WTC11 (cell line): ENCODE results near the gene SH3TC2. TPM values are rescaled to one million over a fixed set of nuclear protein-coding genes. Genes with fewer than 3 reads are reported as not detected.

ENCODE experiments used
- ATAC-seq: fragments of 200-7000 bp; cut with Tn5 transposase; 2 replicates; pipeline ENCODE4 v1.10.0; 2021; ENCODE audit warnings: mild to moderate bottlenecking, moderate library complexity
- CTCF ChIA-PET: fragments of 300-600 bp; sonication (Branson Sonifier 250); formaldehyde crosslinking; loops from one replicate; lab custom pipeline; 2021; ENCODE audit warnings: antibody characterized with exemption; lab: Charles Lee
- POLR2A ChIA-PET: fragments of 350-600 bp; sonication (Branson Sonifier 250); formaldehyde crosslinking; loops from one replicate; lab custom pipeline; 2021; ENCODE audit warnings: antibody characterized with exemption; lab: Charles Lee
- DNase-seq: peaks from one replicate; pipeline ENCODE4 v3.0.0; 2021; ENCODE audit warnings: low spot score
- H3K27ac Mint-ChIP-seq: 2 replicates; pipeline ENCODE4 v1.8.0; 2021; ENCODE audit warnings: mixed read lengths
- H3K27me3 Mint-ChIP-seq: 2 replicates; pipeline ENCODE4 v1.8.0; 2021; ENCODE audit warnings: low read depth, mild to moderate bottlenecking, moderate library complexity, mixed read lengths
- H3K36me3 Mint-ChIP-seq: 2 replicates; pipeline ENCODE4 v1.8.0; 2021; ENCODE audit warnings: mixed read lengths
- H3K4me1 Mint-ChIP-seq: 2 replicates; pipeline ENCODE4 v1.8.0; 2022; ENCODE audit warnings: mixed read lengths
- H3K4me3 Mint-ChIP-seq: 2 replicates; pipeline ENCODE4 v1.8.0; 2021; ENCODE audit warnings: mild to moderate bottlenecking, moderate library complexity, mixed read lengths
- H3K9me3 Mint-ChIP-seq: 2 replicates; pipeline ENCODE4 v1.8.0; 2021; ENCODE audit warnings: mixed read lengths
- ATF2 ChIP-seq: sonication (generic); formaldehyde crosslinking; IDR thresholded peaks from 2 replicates; pipeline ENCODE4 v1.8.1; 2022; ENCODE audit warnings: low read depth, missing genetic modification reagents, borderline replicate concordance
- CREM ChIP-seq: sonication (generic); formaldehyde crosslinking; IDR thresholded peaks from 2 replicates; pipeline ENCODE4 v1.8.1; 2022; ENCODE audit warnings: mild to moderate bottlenecking, missing genetic modification reagents, moderate library complexity
- E2F1 ChIP-seq: sonication (generic); formaldehyde crosslinking; IDR thresholded peaks from 2 replicates; pipeline ENCODE4 v1.8.0; 2022; ENCODE audit warnings: mild to moderate bottlenecking, missing genetic modification reagents
- E2F4 ChIP-seq: sonication (generic); formaldehyde crosslinking; IDR thresholded peaks from 2 replicates; pipeline ENCODE4 v1.8.1; 2022; ENCODE audit warnings: low read depth, mild to moderate bottlenecking, moderate library complexity, missing genetic modification reagents, borderline replicate concordance
- FOXK1 ChIP-seq: sonication (generic); formaldehyde crosslinking; IDR thresholded peaks from 2 replicates; pipeline ENCODE4 v1.8.0; 2022; ENCODE audit warnings: mild to moderate bottlenecking, moderate library complexity, missing genetic modification reagents
- FOXP1 ChIP-seq: sonication (generic); formaldehyde crosslinking; IDR thresholded peaks from 2 replicates; pipeline ENCODE4 v1.8.0; 2022; ENCODE audit warnings: missing genetic modification reagents, mild to moderate bottlenecking, moderate library complexity, borderline replicate concordance
- IRF1 ChIP-seq: sonication (generic); formaldehyde crosslinking; IDR thresholded peaks from 2 replicates; pipeline ENCODE4 v1.8.0; 2023; ENCODE audit warnings: missing genetic modification reagents
- KAT7 ChIP-seq: sonication (generic); formaldehyde crosslinking; IDR thresholded peaks from 2 replicates; pipeline ENCODE4 v1.8.1; 2023; ENCODE audit warnings: missing genetic modification reagents, mild to moderate bottlenecking, borderline replicate concordance
- MXD4 ChIP-seq: fragments of 250-450 bp; sonication (Bioruptor Pico); IDR thresholded peaks from 2 replicates; pipeline ENCODE4 v1.8.0; 2021; ENCODE audit warnings: mild to moderate bottlenecking, moderate library complexity, borderline replicate concordance
- NFE2L1 ChIP-seq: sonication (generic); formaldehyde crosslinking; IDR thresholded peaks from 2 replicates; pipeline ENCODE4 v1.8.1; 2023; ENCODE audit warnings: missing genetic modification reagents
- OVOL2 ChIP-seq: fragments of 250-450 bp; sonication (Bioruptor Pico); IDR thresholded peaks from 2 replicates; pipeline ENCODE4 v1.9.0; 2021; ENCODE audit warnings: mild to moderate bottlenecking, borderline replicate concordance
- PREB ChIP-seq: sonication (generic); formaldehyde crosslinking; IDR thresholded peaks from 2 replicates; pipeline ENCODE4 v1.8.1; 2022; ENCODE audit warnings: mild to moderate bottlenecking, missing genetic modification reagents, moderate library complexity, borderline replicate concordance
- RELA ChIP-seq: sonication (generic); formaldehyde crosslinking; IDR thresholded peaks from 2 replicates; pipeline ENCODE4 v1.8.1; 2022; ENCODE audit warnings: missing genetic modification reagents, mild to moderate bottlenecking, borderline replicate concordance
- SMAD3 ChIP-seq: sonication (generic); formaldehyde crosslinking; IDR thresholded peaks from 2 replicates; pipeline ENCODE4 v1.8.0; 2022; ENCODE audit warnings: missing genetic modification reagents, mild to moderate bottlenecking, borderline replicate concordance
- TEAD1 ChIP-seq: sonication (generic); formaldehyde crosslinking; IDR thresholded peaks from 2 replicates; pipeline ENCODE4 v1.8.0; 2022; ENCODE audit warnings: mild to moderate bottlenecking, missing genetic modification reagents
- TEAD4 ChIP-seq: sonication (generic); formaldehyde crosslinking; IDR thresholded peaks from 2 replicates; pipeline ENCODE4 v1.8.0; 2022; ENCODE audit warnings: mild to moderate bottlenecking, missing genetic modification reagents
- USF2 ChIP-seq: sonication (generic); formaldehyde crosslinking; IDR thresholded peaks from 2 replicates; pipeline ENCODE4 v1.8.1; 2023; ENCODE audit warnings: mild to moderate bottlenecking, missing genetic modification reagents, moderate library complexity
- ZNF425 ChIP-seq: fragments of 250-450 bp; sonication (Bioruptor Pico); conservative IDR thresholded peaks from 2 replicates; pipeline ENCODE4 v1.9.0; 2021; ENCODE audit warnings: mild to moderate bottlenecking
- ZSCAN18 ChIP-seq: fragments of 250-450 bp; sonication (Bioruptor Pico); IDR thresholded peaks from 2 replicates; pipeline ENCODE4 v2.1.2; 2022; ENCODE audit warnings: mild to moderate bottlenecking, moderate library complexity
- total RNA-seq: library from RNA; stranded (reverse); gene quantifications from 3 replicates; pipeline ENCODE4 v1.2.3, GENCODE V29; 2021

The SH3TC2 gene
- total RNA-seq, 1 experiment from 2014 or later = 0.61 TPM

GRCh38 chr5:149039506-149039905 lies 23.4 kb downstream of the SH3TC2 start:
- TF ChIP-seq E2F1 (CRISPR knock-in tag) = no peak
- no peak for TF ChIP-seq PREB (CRISPR knock-in tag)
- no peak for TF ChIP-seq CREM (CRISPR knock-in tag)
- TF ChIP-seq MXD4 (CRISPR knock-in tag) = no peak
- TF ChIP-seq KAT7 (CRISPR knock-in tag) = no peak
- no peak for TF ChIP-seq ZSCAN18 (CRISPR knock-in tag)
- TF ChIP-seq TEAD1 (CRISPR knock-in tag) = no peak
- TF ChIP-seq USF2 = no peak
- TF ChIP-seq TEAD4 (CRISPR knock-in tag) = no peak
- no peak for TF ChIP-seq OVOL2
- TF ChIP-seq ATF2 (CRISPR knock-in tag) = no peak
- no peak for TF ChIP-seq RELA (CRISPR knock-in tag)
- no peak for TF ChIP-seq NFE2L1 (CRISPR knock-in tag)
- no peak for TF ChIP-seq FOXK1 (CRISPR knock-in tag)
- no peak for TF ChIP-seq SMAD3 (CRISPR knock-in tag)
- no peak for TF ChIP-seq ZNF425
- Mint-ChIP-seq H3K4me1 (no peaks in the 10 kb centered on the region), H3K36me3 (no peaks in the 10 kb centered on the region), H3K9me3 (no peaks in the 10 kb centered on the region), H3K27ac (no peak overlapping the region), H3K27me3 (no peaks in the 10 kb centered on the region; the same call in 1 of the 2 replicates), H3K4me3 (no peak overlapping the region)
- ChIA-PET CTCF (interaction anchor here (1.1 to 2.9 kb wide), 2 partner anchors 75 to 309 kb away, joined by 5 to 20 read pairs; no protein-coding TSS in a partner anchor), POLR2A (no interaction called here)
- ATAC-seq (no peak), DNase-seq (no peak)

- H3K27ac Mint-ChIP-seq = no peak overlapping the region
- DNase-seq = no peak
- POLR2A ChIA-PET = no interaction called here
- no peaks in the 10 kb centered on the region; the same call in 1 of the 2 replicates for H3K27me3 Mint-ChIP-seq
- no peaks in the 10 kb centered on the region for H3K36me3 Mint-ChIP-seq
- CTCF ChIA-PET = interaction anchor here (0.8 to 2.9 kb wide), 7 partner anchors 19 to 308 kb away, joined by 3 to 20 read pairs (median 4); no protein-coding TSS in a partner anchor
- TF ChIP-seq FOXP1 (CRISPR knock-in tag) (no peak), IRF1 (CRISPR knock-in tag) (no peak), E2F4 (CRISPR knock-in tag) (no peak)
- ATAC-seq = no peak
- no peak overlapping the region for H3K4me3 Mint-ChIP-seq
- H3K4me1 Mint-ChIP-seq = no peaks in the 10 kb centered on the region
- H3K9me3 Mint-ChIP-seq = no peaks in the 10 kb centered on the region
Measured at GRCh38 chr5:149038336-149039080, 24.4 kb downstream of the SH3TC2 start.
